ENCODE data around the gene B4GAT1. TPM values are rescaled to one million over a fixed set of nuclear protein-coding genes. Genes with fewer than 3 reads are reported as not detected.

Gene B4GAT1
- total and polyA plus RNA-seq, 5 donors: 43.9 to 67.1 (median 60.2) TPM

DNA sequence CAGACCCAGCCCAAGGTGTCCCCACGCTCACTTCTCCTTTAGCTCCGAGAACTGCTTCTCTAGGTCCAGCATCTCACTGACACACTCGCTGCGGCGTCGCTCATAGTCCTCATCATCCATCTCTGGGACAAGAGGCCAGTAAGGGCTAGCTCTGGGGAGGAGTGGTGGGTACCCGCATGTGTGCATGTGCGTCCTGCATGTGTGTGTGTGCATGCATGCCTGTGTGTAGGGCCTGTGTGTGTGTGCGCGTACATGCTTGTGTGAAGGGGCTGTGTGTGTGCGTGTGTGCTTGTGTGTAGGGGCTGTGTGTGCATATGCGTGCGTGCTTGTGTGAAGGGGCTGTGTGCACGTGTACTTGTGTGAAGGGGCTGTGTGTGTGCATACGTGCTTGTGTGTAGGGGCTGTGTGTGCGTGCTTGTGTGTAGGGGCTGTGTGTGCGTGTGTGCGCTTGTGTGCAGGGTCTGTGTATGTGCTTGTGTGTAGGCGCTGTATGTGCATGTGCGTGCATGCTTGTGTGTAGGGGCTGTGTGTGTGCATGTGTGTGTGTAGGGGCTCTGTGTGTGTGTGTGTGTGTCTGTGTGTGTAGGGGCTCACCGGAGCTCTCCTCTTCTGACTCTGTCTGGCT is 5.8 kb downstream of the B4GAT1 start:
- no peaks in the 10 kb centered on the region for H3K27me3 ChIP-seq (ENCODE audit: control insufficient read depth, insufficient read depth)
- DNase-seq (peak; percentile 5 to 27 (median 13)), ATAC-seq (no peak)
- no peak overlapping the region for H3K27ac ChIP-seq (ENCODE audit: low read length)
- peaks cover 9% of the 10 kb centered on the region for H3K4me1 ChIP-seq (ENCODE audit: control insufficient read depth, insufficient read depth, low read length)
- no peak overlapping the region for H3K4me3 ChIP-seq (ENCODE audit: low read length)
- intact Hi-C loops (cut with DNase I): no loop called here
- H3K9me3 ChIP-seq (ENCODE audit: control insufficient read depth, low read length): no peaks in the 10 kb centered on the region
- WGBS: 94% methylated on average over 21 of the region's 21 CpGs

DNA sequence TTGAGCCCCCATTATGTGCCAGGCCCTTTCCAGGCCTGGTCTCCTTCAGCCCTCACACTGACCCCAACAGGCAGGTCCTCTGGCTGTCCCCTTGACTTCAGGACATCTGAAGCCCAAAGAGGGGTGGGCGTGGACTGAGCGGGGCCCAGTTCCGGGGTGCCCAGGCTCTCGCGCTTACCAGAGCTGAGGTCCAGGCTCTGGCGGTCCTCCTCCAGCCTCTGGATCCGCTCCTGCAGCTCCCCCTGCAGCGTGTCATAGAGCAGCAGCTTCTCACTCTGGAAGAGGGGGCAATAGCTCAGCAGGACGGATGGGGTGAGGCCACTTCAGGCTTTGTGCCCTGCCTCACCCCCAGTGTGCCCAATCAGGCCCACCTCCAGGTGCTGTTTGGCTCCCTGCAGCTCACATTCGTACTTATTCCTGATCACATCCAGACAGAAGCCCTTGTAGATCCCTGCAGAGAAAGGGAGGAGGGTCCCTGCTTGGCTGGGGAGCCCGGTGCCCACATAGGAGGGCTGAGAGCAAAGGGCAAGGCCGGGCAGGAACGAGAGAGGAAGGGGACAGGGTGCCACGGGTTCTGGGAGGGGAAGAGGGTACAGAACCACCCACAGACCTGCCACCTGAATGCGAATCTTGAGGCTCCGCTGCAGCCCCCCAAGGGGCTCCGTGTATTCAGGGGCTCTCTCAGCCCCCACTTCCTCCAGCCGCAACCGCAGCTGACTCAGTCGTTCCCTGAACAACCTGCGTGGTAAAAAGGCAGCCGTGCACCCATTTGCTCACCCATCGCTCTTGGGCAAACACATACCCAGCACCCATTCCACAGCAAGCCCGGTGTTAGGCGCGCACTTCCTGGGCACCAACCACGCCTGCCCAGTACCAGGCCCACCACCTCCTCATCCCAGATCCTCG is 6.6 kb downstream of the B4GAT1 start:
- Histone ChIP-seq H3K27ac (ENCODE audit: low read length) (no peak overlapping the region), H3K4me3 (ENCODE audit: low read length) (no peak overlapping the region), H3K4me1 (ENCODE audit: control insufficient read depth, insufficient read depth, low read length) (peaks cover 8% of the 10 kb centered on the region), H3K9me3 (ENCODE audit: control insufficient read depth, low read length) (no peaks in the 10 kb centered on the region), H3K27me3 (ENCODE audit: control insufficient read depth, insufficient read depth) (no peaks in the 10 kb centered on the region)
- WGBS: 94% methylated on average over 28 of the region's 28 CpGs
- intact Hi-C loops (cut with DNase I): no loop called here
- DNase-seq: peak; percentile 10 to 45 (median 35)
- no peak for ATAC-seq

DNA sequence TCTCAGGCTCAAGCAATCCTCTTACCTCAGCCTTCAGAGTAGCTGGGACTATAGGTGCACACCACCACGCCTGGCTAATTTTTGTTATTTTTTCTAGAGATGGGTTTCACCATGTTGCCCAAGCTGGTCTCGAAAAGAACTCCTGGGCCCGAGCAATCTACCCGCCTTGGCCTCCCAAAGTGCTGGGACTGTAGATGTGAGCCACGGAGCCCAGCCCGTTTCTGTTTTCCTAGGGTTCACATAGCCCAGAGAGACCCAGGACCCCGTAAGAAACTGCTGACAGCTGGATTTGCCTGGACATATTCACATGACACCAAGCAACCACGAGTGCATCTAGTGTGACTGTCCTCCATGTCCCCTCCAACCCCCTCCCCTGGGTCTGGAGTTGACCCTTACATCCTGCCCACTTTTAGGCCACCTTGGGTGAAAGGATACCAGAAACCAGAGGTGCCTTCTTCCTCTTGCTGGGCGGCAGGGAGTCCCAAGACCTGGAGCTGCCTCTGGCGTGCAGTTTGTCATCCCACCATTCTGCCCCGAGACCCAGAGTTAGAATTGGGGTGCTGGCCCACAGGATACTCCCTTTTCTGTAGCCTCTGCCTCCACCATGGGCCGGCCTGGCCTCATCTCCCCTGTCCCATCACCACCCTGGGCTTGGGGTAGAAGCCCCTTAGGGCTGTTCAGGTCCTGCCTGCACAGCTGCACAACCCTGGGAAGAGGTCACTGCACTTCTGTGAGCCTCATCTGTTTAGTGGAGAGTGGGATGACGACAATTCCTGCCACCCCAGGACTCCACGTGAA is 7.5 kb downstream of the B4GAT1 start:
- WGBS: 77% methylated on average over 14 of the region's 14 CpGs

DNA sequence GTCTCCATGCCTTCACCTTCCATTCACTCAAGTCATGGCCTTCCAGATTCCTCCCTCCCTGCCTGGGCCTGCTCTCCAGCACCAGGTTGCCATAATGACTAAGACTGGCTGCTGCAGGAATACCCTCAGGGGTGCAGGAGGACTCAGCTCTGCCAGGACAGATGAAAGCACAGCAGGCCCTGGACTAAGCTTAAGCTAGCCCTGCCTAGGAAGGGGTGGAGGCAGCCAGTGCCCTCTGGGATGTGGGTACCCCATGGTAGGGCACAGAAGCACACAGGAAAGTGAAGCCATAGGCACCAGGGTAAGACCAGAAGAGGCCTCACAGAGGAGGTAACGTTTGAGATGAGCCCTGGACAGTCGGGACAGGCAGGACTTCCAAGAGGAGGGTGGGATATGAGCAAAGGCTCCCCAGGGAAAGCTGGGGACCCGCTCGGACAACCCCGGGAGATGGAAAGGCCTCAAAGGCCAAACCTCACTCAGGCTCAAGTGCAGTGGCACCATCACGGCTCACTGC is 8.2 kb downstream of the B4GAT1 start:
- Histone ChIP-seq H3K27me3 (ENCODE audit: control insufficient read depth, insufficient read depth) (no peaks in the 10 kb centered on the region), H3K27ac (ENCODE audit: low read length) (no peak overlapping the region), H3K9me3 (ENCODE audit: control insufficient read depth, low read length) (no peaks in the 10 kb centered on the region), H3K4me1 (ENCODE audit: control insufficient read depth, insufficient read depth, low read length) (peaks cover 3% of the 10 kb centered on the region), H3K4me3 (ENCODE audit: low read length) (no peak overlapping the region)
- intact Hi-C loops (cut with DNase I): no loop called here
- DNase-seq (peak; percentile 6 to 26 (median 13)), ATAC-seq (no peak)
- WGBS: 86% methylated on average over 6 of the region's 6 CpGs

More for the DNA sequence above, 7.5 kb downstream of the B4GAT1 start:
- no peaks in the 10 kb centered on the region for H3K27me3 ChIP-seq (ENCODE audit: control insufficient read depth, insufficient read depth)
- intact Hi-C loops (cut with DNase I): no loop called here
- H3K4me3 ChIP-seq (ENCODE audit: low read length): no peak overlapping the region
- DNase-seq (peak; percentile 7 to 38 (median 34)), ATAC-seq (no peak)
- H3K4me1 ChIP-seq (ENCODE audit: control insufficient read depth, insufficient read depth, low read length): peaks cover 3% of the 10 kb centered on the region
- no peak overlapping the region for H3K27ac ChIP-seq (ENCODE audit: low read length)
- H3K9me3 ChIP-seq (ENCODE audit: control insufficient read depth, low read length): no peaks in the 10 kb centered on the region

DNA sequence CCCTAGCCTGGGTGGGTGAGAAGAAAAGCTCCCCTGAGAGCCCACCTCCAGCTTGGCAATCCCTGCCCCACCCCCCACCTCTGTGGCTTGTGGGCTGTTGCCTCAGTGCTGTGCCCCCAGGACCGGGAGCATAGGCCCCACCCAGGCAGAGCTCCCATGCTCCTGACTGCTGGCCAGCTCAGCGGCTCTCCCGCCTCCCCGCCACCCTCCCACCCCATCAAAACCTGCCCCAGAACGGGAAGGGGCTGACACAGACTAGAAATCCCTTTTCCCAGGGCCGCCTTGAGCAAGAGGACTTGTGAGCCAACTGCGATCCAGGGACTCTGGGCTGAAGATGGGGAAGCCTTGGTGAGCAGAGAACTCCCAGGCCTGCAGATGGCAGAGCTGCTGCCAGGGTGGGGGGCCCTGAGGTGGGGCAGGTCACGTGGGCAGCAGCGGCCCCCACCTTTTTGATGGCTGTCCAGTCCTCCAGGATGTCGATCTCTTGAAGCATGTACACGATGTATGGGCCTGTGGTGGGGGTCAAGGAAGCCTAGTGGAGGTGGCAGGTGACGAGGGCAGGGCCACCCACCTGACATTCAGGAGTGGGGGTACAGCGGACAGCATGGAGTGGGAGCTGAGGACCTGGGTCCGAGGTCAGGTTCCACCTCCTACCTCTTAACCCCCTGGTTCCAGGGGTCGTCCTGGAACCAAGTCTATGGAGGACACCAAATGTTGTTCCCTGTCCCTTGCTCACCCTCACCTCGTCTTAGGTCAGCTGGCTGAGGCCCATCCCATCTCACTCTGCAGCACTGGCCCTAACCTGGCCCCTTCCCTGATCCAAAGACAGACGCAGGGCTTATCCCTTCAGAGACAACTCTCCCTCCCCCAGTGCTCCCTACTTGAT is 8.9 kb downstream of the B4GAT1 start:
- H3K27me3 ChIP-seq (ENCODE audit: control insufficient read depth, insufficient read depth): no peaks in the 10 kb centered on the region
- no peak overlapping the region for H3K27ac ChIP-seq (ENCODE audit: low read length)
- intact Hi-C loops (cut with DNase I): no loop called here
- peaks cover 3% of the 10 kb centered on the region for H3K4me1 ChIP-seq (ENCODE audit: control insufficient read depth, insufficient read depth, low read length)
- 78% methylated on average over 17 of the region's 17 CpGs for WGBS
- peak; percentile 15 to 52 (median 40) for DNase-seq
- H3K9me3 ChIP-seq (ENCODE audit: control insufficient read depth, low read length): no peaks in the 10 kb centered on the region
- ATAC-seq: no peak
- no peak overlapping the region for H3K4me3 ChIP-seq (ENCODE audit: low read length)

DNA sequence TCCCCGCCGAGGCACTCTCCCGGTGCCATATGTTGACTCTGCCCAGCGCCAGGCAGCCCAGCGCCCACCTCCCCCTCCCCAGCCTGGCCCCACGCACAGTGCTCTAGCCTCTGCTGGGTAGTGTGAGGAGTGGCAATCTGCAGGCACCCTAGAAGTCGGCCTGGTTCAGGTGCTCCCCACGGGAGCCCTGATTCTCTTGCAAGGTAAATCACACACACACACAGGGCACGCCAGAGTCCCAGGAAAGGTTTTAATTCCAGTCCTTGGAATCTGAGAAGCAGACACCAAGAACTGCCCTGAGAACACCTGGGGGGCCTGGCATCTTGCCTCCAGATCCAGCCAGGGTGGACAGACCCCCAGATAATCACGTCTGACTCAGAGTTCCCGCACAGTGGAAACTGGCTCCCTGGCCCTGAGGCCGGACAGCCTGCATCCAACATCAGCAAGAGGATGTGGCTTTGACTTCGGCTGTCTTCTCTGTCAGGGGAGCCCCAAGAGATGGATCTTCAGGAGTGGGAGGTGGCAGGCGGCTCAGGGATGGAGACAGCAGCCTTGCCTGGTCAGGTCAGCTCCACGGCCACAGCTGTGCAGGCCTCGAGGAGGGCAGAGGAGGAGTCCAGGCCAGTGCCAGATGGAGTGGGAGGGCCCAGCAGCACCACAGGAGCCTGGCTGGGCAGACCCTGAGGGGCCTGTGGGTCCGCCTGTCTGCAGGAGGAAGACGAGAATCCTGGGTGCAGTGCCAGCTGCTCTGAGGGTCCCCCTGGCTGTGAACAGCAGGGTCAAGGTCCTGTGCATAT is 10.1 kb downstream of the B4GAT1 start:
- Histone ChIP-seq H3K27ac (ENCODE audit: low read length) (no peak overlapping the region), H3K27me3 (ENCODE audit: control insufficient read depth, insufficient read depth) (no peaks in the 10 kb centered on the region), H3K4me3 (ENCODE audit: low read length) (no peak overlapping the region), H3K9me3 (ENCODE audit: control insufficient read depth, low read length) (no peaks in the 10 kb centered on the region), H3K4me1 (ENCODE audit: control insufficient read depth, insufficient read depth, low read length) (peaks cover 3% of the 10 kb centered on the region)
- ATAC-seq (peak in 1 of 2 donors; percentile 7), DNase-seq (peak; percentile 15 to 60 (median 55))
- intact Hi-C loops (cut with DNase I): no loop called here
- 65% methylated on average over 18 of the region's 18 CpGs for WGBS

DNA sequence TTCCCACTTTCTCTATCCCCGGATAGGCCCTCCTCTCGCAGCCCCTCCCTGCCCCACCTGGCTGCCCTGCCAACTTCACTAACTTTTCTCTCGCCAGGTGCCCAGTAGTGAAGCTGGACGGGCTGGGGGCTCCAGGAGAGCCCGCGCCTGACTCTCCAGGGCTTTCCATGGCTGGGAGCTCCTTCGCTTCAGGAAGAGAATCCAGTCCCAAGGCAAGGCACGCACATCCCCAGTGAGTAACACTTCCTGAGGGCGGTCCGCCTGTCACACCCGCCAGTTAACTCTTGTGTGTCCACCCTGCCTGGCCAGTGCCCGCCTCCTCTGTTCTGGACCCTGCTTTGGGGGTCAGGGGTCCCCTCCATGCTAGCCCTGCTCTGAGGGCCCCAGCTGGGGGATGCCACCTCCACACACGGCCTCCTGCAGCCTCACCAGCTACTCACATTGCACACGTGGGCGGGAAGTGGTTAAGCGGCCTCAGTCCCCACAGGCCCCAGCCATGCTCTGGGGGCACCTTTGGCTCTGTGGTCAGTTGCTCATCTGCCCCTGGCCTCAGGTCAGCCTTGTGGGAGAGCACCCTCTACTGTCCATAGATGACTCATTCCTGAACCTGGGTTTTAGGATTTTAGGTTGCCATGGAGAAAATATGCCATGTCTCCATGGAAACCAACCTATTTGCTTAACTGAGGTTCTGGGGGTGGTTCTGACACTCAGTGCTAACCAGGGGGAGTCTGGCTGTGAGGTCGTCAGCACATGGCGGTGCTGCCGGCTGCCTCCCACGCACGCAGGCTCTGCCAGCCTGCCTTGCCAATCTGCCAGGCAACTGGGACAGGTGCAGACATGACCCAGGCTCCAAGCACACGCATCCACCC is 11.0 kb downstream of the B4GAT1 start, which contains the start of gene RIN1:
Gene RIN1 (minus strand): TSS at position 201 of the 869 bp plus-strand sequence. CDS start 32 bp downstream, at position 169.
- peak; percentile 77 to 83 (median 81) for DNase-seq
- intact Hi-C loops (cut with DNase I): no loop called here
- WGBS: 12% methylated on average over 22 of the region's 22 CpGs

DNA sequence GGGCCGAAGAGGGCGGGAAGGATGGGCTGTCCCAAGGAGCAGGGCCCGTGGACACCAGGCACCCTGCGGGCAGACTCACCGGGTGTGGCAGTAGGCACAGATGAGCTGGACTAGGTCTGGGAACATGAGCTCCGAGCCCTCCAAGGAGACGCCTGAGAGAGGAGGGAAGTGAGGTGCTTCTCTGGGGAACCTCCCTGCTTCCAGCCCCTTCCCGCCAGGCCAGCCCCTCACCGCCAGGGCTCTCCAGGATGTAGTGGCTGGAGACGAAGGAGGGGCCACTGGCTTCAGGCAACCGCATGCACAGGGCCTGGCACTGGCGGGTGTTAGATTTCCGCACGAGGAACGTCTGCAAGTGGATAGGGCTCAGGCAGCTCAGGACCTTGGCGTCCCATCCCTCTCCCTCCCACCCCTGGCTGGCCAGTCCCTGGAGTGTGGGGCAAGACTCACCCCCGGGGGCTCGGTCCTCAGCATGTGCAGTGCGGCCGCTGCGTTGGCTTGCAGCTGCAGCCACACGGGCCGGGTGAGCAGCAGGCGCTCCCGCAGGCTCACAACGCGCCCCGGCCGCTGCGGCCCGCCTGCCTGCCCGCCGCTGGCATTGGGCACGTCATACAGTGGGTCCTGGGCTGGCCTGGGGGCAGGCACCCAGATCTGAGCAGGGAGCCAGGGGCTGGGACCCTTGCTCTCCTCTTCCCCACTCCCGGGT is 11.7 kb downstream of the B4GAT1 start:
- DNase-seq (peak; percentile 57 to 69 (median 69)), ATAC-seq (peak; percentile 21 to 62)
- peak overlapping the region; percentile 16 for H3K27ac ChIP-seq (ENCODE audit: low read length)
- H3K27me3 ChIP-seq (ENCODE audit: control insufficient read depth, insufficient read depth): no peaks in the 10 kb centered on the region
- WGBS: 10% methylated on average over 35 of the region's 35 CpGs
- intact Hi-C loops (cut with DNase I): no loop called here
- H3K9me3 ChIP-seq (ENCODE audit: control insufficient read depth, low read length): no peaks in the 10 kb centered on the region
- peaks cover 3% of the 10 kb centered on the region for H3K4me1 ChIP-seq (ENCODE audit: control insufficient read depth, insufficient read depth, low read length)
- peak overlapping the region; percentile 46 for H3K4me3 ChIP-seq (ENCODE audit: low read length)

More for the DNA sequence above, 11.0 kb downstream of the B4GAT1 start, which contains the start of gene RIN1:
- Histone ChIP-seq H3K4me3 (ENCODE audit: low read length) (peak within 1 kb of the TSS; percentile 46), H3K27ac (ENCODE audit: low read length) (peak within 1 kb of the TSS; percentile 16), H3K9me3 (ENCODE audit: control insufficient read depth, low read length) (no peaks in the 10 kb centered on the region), H3K27me3 (ENCODE audit: control insufficient read depth, insufficient read depth) (no peaks in the 10 kb centered on the region), H3K4me1 (ENCODE audit: control insufficient read depth, insufficient read depth, low read length) (peaks cover 3% of the 10 kb centered on the region)
- peak; percentile 65 to 87 for ATAC-seq
